HG03460 (cell line): ENCODE results near the gene CHSY1.
A peak's percentile ranks its signal among the peaks of the same experiment; 100 is the strongest.

Source experiments
- ATAC-seq: cut with Tn5 transposase; IDR thresholded peaks from one replicate; pipeline ENCODE4 v1.9.1; 2021; ENCODE audit not compliant: unreplicated experiment

Gene CHSY1

DNA sequence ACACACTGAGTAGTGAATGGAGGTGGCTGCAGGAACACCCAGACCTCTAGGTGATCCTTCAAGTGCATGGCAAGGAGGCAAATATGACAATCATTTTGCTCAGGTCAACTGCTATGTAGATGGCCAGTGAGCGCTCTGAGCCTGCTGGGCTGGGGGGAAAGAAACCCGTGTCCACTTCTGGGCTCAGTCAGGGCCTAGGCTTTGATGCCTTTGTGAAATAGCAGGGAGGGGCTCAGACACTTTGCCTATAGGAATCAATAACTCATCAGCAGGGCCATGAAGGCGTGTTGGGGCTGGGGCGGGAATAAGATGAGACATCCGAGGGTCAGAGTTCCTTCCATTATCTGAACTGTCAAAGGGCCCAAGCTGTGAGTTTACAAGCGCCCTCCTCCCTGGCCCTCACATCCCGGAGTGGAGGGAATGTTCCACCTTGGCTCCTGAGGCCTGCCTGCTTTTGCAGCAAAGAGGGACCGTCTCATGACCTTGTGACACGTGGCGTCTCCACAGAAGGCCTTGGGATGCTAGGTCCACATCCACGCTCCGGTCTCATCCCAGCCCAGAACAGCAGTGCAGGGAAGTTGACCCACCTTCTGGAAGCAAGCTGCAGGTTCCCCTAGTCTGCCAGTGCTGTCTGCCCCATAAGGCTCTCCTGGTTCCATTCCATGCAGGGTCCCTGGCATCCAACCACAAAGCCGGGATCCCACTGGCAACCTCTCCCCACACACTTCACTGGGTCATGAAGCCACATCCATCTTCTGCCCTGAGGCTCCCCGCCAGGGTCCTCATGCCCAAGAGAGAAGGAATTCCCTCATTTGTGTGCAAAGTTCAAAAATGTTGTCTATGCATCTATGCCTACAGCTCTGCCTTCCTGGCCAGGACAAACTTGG lies 78.4 kb downstream of the CHSY1 start:
- no peak for ATAC-seq

DNA sequence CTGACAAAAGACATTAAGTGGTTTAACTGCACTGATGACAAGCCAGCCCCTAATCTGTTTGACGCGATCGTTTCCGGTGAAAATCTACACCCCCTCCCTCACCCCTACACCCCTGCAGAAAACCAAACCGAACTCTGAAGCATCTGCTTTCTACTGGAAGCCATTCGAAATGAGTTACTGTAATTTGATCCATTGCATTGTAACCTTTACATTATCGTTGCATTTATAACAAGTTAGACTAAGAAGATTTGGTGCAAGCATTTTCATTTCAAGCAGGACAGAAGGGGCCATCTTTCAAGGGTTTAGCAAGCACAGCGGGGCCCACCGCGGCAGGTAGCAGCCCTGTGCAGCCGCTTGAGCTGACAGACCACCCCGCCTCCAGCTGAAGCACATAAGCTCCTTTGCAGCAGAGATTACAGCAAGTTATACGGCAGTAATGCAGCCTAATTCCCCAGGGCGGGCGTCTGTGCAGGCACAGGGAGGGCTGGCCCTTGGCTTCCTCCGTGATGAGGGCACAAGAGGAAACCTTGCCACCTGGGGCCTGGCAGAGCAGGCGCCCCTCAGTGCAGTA lies 79.3 kb downstream of the CHSY1 start:
- no peak for ATAC-seq

DNA sequence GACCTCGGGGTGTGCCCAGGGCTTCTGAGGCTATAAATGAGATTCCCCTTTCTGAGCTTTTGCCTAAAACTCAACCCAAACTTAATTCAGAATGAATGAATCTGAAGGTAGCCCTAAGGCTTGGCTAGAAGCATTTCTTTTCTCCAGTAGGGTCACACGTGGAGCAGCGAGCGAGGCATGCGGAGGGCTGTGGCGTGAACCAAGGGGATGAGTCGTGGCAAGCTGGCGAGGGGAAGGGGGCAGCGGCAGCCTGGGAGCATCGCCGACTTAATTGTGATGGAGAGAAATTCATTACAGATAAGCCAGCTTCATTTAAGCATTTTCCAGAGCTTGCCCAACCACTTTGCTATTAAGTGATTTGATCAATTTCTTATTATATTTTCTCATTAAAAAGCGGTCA lies 79.9 kb downstream of the CHSY1 start:
- ATAC-seq: no peak

- no peak for ATAC-seq
Observed at GRCh38 chr15:101170568-101171350, 81.1 kb downstream of the CHSY1 start.

DNA sequence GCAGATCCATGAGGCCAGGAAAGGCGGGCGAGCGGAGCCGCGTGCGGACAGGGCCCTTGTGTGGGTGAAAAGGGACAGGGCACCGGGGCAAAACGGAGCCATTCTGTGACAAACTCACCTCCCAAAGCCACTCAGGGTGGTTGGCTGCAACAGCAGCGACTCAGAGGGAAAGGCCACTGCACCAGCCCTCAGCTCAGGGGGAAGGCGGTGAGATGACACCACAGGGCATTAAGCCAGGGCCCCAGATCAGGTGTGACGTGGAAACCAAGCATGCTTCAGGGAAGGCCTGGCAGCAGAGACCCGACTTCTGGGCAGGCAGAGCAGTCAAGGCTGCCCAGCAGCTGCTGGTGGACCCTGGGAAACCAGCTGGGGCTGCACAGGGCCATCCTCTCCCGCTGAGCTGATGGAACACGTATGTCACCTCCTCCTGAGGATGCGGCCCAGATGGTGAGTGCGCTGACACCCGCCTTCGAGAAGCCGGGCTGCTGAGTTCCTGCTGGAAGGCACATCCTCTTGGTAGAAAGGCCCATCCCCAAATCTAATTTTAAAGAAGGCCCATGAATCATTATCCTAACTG lies 82.3 kb downstream of the CHSY1 start:
- no peak for ATAC-seq

DNA sequence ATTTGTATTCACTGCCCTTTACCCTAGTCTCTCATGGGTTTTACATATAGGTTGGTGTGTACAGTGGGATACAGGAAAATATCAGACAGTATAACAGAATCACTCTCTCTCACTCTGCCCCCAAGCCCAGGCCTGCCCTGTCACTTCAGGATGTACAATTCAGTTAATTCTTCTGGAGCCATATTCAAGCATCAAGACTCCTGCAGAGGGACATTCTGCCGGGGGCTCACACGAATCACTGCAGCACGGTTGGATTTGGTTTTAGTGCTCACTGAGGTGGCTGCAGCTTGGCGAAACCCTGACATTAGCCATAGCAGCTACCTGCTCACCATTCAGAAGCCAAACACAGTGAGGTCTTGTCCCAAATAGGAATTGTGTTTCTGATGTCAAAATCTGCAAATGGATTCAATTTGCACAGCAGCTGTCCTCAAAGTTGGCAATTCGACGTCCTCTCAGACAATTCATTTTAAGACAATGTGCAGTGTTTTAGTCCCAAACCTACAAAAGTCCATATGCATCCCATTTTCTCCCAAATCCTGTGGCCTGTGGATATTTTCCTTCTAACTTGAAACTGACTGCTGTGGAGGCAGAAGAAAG lies 82.9 kb downstream of the CHSY1 start:
- ATAC-seq: no peak

- ATAC-seq: peak; percentile 11
Observed at GRCh38 chr15:101168463-101168824, 83.4 kb downstream of the CHSY1 start.

DNA sequence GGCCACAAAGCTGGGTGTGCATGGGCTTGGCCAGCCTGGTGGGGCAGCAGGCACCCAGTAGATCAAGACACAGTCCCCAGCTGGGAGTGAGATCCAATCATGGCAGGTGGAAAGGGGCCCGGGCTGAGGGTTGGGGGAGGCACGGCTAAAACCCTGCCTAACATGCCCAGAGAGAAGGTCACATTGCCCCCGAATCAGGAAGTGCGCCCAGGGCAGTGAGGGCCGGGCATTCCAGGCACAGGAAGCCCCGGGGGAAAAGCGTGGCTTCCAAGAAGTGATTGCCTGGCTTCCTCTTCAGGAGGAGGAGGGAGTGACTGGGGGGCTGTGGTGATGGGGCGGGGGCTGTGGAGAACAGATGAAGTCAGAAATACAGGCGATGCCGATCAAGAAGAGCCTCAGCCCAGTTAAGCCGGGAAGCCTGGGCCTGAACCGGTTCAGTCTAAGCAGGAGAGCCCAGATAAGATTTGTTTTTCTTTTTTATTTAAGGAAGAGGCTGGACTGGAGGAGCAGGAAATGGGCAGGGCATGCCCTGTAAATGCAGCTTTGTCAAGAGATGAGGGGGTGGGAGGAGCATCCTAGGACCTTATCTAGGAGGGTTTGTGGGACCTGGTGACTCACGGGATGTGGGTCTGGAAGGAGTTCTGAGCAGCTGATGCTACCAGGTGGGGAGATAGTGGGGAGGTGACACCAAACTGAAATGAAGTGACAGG lies 83.9 kb downstream of the CHSY1 start:
- ATAC-seq: peak; percentile 78

- ATAC-seq: no peak
Observed at GRCh38 chr15:101167411-101167752, 84.5 kb downstream of the CHSY1 start.

GRCh38 chr15:101165905-101166471 lies 85.9 kb downstream of the CHSY1 start:
- no peak for ATAC-seq

GRCh38 chr15:101162701-101163483 lies 89.0 kb downstream of the CHSY1 start:
- ATAC-seq: no peak

DNA sequence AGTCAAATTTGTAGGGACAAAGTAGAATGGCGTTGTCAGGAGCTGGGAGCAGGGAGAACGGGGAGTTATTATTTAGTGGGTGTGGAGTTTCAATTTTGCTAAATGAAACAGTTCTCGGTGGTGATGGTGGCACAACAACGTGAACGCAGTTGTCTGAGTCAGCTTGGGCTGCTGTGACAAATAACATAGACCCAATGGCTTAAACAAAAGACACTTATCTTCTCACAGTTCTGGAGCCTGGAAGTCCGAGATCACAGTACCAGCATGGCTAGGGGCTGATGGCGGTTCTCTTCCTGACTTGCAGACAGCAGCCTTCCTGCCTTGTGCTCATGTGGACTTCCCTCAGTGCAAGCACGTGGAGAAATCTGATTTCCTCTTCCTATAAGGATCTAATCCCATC lies 90.2 kb downstream of the CHSY1 start:
- no peak for ATAC-seq

- no peak for ATAC-seq
Observed at GRCh38 chr15:101159936-101160815, 91.7 kb downstream of the CHSY1 start.

- ATAC-seq: no peak
Observed at GRCh38 chr15:101159096-101159935, 92.5 kb downstream of the CHSY1 start.

DNA sequence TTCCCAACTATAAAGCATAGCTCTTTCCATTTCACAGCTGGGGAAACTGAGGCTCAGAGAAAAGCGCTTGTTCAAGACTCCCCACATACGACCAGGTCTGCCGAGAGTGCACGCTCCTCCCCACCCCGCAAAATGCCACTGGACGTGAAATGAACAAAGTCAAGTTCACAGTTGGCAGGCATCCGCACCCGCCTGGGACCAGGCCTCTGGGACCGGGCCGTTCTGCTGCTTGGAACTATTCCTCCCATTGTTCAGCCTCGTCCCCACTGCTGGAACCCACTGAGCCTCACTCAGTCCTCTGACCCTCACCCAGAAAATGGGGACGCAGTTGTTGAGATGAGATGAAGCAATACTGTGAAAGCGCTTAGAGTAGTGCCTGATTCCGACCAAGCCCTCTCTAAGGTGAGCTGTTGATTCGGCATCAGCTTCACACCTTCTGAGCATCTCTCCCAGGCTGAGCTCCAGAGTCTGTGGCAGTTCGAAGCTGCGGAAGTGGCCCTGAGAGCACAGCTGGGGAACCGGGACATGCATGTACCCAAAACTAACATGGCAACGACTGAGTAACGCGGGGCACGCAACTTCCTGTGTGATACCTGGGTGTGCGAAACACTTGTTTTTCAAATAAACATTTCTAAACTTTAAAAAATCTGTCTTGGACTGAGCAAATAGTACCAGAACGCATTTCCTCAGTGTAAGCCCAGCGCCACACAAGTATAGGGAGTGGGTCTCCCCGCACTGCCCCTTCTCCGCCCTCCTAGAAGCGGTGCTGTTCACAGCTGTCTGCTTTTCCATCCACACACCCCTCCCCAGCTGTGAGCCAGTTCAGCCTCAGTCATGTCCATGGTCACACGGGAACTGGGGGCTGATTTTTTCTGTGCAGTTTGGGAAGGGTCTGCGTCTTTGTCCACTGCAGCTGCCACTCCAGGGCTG lies 93.4 kb downstream of the CHSY1 start:
- no peak for ATAC-seq

- no peak for ATAC-seq
Observed at GRCh38 chr15:101157721-101158120, 94.1 kb downstream of the CHSY1 start.
